Measurements from ENCODE around the gene EVI5. TPM values are rescaled to one million over a fixed set of nuclear protein-coding genes. Genes with fewer than 3 reads are reported as not detected.

Gene EVI5
- total RNA-seq, 1 experiment from 2014 or later = 11.4 TPM

DNA sequence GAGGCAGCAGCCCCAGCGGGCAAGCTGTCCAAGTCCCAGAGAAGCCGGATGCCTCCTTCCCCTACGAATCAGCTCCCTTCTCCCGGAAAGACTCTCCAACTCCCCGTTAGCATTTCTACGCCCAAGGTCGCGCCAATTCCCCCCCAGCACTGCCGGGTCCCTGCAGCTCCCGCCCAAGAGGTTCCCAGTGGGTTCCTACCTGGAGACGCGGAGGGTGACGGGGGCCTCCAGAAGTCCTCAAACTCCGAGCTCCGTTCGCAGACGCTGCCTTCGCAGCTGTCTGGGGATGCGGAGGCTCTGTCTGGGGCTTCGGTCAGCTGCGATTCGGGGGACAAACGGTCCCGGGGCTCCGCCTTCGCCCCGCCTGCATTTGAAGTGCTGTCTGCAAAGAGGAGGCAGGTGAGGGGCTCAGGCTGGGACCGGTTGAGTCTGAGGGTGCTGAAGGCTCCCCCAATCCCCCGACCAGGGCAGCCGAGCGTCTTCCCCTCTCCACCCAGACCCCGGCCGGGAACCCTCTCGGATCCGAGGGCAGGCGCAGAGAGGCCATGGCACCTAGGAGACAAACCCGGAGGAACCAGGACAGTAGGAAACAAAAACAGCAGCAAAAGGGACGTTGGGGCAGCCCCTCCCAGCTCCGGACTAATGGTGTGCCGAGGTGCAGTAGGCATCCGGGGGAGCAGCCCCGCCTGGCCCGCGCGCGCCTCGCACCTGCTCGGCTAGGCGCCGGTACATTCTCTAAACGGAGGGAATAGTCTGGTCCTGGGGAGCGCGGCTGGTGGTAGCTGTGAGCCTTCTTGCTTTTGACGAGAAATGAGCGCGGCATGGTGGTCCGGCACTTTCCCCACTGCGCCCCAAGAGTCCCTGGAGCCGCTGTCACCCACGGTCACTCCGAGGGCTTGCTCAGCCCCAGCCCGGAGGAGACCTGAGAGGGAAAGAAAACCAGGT, 302.0 kb downstream of the EVI5 start:
- peaks cover 14% of the 10 kb centered on the region for H3K36me3 Mint-ChIP-seq
- H3K4me3 Mint-ChIP-seq = peak overlapping the region; percentile 77
- ChIA-PET POLR2A (interaction anchor here (0.6 to 1.1 kb wide), 2 partner anchors 86 to 349 kb away, joined by 4 to 5 read pairs; partner anchors contain the start of gene RPL5), CTCF (interaction anchor here (0.6 to 1.3 kb wide), 2 partner anchors 41 to 336 kb away, joined by 4 read pairs; no protein-coding TSS in a partner anchor)
- peaks cover 43% of the 10 kb centered on the region for H3K4me1 Mint-ChIP-seq
- peaks cover 99% of the 10 kb centered on the region for H3K27me3 Mint-ChIP-seq (ENCODE audit: low read depth)
- peak; percentile 44 for DNase-seq (ENCODE audit: low spot score)
- ATAC-seq = peak; percentile 3
- H3K27ac Mint-ChIP-seq = no peak overlapping the region
- TF ChIP-seq, protein P1, sequence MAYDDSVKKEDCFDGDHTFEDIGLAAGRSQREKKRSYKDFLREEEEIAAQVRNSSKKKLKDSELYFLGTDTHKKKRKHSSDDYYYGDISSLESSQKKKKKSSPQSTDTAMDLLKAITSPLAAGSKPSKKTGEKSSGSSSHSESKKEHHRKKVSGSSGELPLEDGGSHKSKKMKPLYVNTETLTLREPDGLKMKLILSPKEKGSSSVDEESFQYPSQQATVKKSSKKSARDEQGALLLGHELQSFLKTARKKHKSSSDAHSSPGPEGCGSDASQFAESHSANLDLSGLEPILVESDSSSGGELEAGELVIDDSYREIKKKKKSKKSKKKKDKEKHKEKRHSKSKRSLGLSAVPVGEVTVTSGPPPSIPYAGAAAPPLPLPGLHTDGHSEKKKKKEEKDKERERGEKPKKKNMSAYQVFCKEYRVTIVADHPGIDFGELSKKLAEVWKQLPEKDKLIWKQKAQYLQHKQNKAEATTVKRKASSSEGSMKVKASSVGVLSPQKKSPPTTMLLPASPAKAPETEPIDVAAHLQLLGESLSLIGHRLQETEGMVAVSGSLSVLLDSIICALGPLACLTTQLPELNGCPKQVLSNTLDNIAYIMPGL (CRISPR knock-in tag; IDR thresholded peaks at IDR 0.05) = peak; percentile 25; the same call in 1 of the 2 replicates
- TF ChIP-seq TEAD1 (CRISPR knock-in tag; IDR thresholded peaks at IDR 0.05) = peak; percentile 39; the same call in 1 of the 2 replicates
- TF ChIP-seq ESRRA (CRISPR knock-in tag; IDR thresholded peaks at IDR 0.05; ENCODE audit: borderline replicate concordance) = peak; percentile 18; the same call in 1 of the 2 replicates
- no peak for TF ChIP-seq FOXP1 (CRISPR knock-in tag; IDR thresholded peaks at IDR 0.05; ENCODE audit: borderline replicate concordance)
- TF ChIP-seq, protein P2, sequence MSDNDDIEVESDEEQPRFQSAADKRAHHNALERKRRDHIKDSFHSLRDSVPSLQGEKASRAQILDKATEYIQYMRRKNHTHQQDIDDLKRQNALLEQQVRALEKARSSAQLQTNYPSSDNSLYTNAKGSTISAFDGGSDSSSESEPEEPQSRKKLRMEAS (CRISPR knock-in tag; IDR thresholded peaks at IDR 0.05) = peak; percentile 54; the same call in 1 of the 2 replicates
- TF ChIP-seq, protein P3, sequence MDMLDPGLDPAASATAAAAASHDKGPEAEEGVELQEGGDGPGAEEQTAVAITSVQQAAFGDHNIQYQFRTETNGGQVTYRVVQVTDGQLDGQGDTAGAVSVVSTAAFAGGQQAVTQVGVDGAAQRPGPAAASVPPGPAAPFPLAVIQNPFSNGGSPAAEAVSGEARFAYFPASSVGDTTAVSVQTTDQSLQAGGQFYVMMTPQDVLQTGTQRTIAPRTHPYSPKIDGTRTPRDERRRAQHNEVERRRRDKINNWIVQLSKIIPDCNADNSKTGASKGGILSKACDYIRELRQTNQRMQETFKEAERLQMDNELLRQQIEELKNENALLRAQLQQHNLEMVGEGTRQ (CRISPR knock-in tag; IDR thresholded peaks at IDR 0.05) = no peak
- no peaks in the 10 kb centered on the region for H3K9me3 Mint-ChIP-seq

DNA sequence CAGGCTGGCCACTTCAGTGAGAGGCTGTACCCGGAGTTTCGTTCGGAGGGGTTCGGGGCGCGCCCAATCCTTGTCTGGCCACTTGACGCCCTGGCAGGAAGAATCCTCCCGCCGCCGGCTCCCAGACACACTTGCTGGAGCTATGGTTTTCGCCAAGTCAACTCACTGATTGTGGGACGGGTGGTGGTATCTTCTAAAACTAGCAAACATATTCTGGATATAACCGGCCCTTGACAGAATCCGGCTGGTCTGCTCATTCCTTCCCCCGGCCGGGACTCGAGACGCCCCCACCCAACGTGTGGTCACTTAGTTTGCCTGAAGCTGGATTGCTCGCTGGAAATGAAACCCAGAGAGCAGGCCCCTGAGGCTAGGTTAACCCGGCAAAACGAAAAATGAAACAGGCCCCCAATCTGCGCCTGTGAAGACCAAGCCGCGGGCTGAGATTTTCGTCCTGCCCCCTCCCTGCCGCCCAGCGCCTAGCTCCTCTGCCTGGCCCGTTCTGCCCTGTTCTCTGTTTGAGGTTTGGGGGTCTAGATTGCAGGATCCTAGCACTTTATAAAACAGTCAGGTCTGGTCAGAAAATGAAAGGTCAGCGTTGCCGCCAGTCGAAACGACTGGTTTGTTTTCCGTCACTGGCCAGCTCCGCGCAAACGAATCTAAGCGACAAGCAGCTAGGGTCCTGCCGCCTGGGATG, 302.8 kb downstream of the EVI5 start:
- CTCF ChIA-PET = interaction anchor here (1.3 kb wide), 1 partner anchor 40 kb away, joined by 4 read pairs; no protein-coding TSS in a partner anchor
- Mint-ChIP-seq H3K36me3 (peaks cover 14% of the 10 kb centered on the region), H3K27me3 (ENCODE audit: low read depth) (peaks cover 99% of the 10 kb centered on the region), H3K4me3 (peak overlapping the region; percentile 77), H3K27ac (no peak overlapping the region), H3K9me3 (no peaks in the 10 kb centered on the region), H3K4me1 (peaks cover 43% of the 10 kb centered on the region)
- DNase-seq (ENCODE audit: low spot score) = peak; percentile 31
- POLR2A ChIA-PET = interaction anchor here (0.6 kb wide), 1 partner anchor 649 kb away, joined by 4 read pairs; no protein-coding TSS in a partner anchor
- ATAC-seq = no peak
- TF ChIP-seq SMAD4 (CRISPR knock-in tag; IDR thresholded peaks at IDR 0.05) (no peak), SP1 (CRISPR knock-in tag; conservative IDR thresholded peaks at IDR 0.05) (no peak), NR3C1 (CRISPR knock-in tag; conservative IDR thresholded peaks at IDR 0.05; ENCODE audit: low read depth) (no peak), ZNF138 (CRISPR knock-in tag; conservative IDR thresholded peaks at IDR 0.05) (no peak), NR2C2 (CRISPR knock-in tag; IDR thresholded peaks at IDR 0.05) (no peak), ZNF232 (CRISPR knock-in tag; IDR thresholded peaks at IDR 0.05) (no peak)
- TF ChIP-seq, protein P1 (CRISPR knock-in tag; IDR thresholded peaks at IDR 0.05) = no peak
- TF ChIP-seq, protein P4, sequence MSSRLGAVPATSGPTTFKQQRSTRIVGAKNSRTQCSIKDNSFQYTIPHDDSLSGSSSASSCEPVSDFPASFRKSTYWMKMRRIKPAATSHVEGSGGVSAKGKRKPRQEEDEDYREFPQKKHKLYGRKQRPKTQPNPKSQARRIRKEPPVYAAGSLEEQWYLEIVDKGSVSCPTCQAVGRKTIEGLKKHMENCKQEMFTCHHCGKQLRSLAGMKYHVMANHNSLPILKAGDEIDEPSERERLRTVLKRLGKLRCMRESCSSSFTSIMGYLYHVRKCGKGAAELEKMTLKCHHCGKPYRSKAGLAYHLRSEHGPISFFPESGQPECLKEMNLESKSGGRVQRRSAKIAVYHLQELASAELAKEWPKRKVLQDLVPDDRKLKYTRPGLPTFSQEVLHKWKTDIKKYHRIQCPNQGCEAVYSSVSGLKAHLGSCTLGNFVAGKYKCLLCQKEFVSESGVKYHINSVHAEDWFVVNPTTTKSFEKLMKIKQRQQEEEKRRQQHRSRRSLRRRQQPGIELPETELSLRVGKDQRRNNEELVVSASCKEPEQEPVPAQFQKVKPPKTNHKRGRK (CRISPR knock-in tag; IDR thresholded peaks at IDR 0.05; ENCODE audit: borderline replicate concordance) = no peak
- TF ChIP-seq, protein P5, sequence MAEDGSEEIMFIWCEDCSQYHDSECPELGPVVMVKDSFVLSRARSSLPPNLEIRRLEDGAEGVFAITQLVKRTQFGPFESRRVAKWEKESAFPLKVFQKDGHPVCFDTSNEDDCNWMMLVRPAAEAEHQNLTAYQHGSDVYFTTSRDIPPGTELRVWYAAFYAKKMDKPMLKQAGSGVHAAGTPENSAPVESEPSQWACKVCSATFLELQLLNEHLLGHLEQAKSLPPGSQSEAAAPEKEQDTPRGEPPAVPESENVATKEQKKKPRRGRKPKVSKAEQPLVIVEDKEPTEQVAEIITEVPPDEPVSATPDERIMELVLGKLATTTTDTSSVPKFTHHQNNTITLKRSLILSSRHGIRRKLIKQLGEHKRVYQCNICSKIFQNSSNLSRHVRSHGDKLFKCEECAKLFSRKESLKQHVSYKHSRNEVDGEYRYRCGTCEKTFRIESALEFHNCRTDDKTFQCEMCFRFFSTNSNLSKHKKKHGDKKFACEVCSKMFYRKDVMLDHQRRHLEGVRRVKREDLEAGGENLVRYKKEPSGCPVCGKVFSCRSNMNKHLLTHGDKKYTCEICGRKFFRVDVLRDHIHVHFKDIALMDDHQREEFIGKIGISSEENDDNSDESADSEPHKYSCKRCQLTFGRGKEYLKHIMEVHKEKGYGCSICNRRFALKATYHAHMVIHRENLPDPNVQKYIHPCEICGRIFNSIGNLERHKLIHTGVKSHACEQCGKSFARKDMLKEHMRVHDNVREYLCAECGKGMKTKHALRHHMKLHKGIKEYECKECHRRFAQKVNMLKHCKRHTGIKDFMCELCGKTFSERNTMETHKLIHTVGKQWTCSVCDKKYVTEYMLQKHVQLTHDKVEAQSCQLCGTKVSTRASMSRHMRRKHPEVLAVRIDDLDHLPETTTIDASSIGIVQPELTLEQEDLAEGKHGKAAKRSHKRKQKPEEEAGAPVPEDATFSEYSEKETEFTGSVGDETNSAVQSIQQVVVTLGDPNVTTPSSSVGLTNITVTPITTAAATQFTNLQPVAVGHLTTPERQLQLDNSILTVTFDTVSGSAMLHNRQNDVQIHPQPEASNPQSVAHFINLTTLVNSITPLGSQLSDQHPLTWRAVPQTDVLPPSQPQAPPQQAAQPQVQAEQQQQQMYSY (CRISPR knock-in tag; IDR thresholded peaks at IDR 0.05) = no peak
- TF ChIP-seq, protein P6, sequence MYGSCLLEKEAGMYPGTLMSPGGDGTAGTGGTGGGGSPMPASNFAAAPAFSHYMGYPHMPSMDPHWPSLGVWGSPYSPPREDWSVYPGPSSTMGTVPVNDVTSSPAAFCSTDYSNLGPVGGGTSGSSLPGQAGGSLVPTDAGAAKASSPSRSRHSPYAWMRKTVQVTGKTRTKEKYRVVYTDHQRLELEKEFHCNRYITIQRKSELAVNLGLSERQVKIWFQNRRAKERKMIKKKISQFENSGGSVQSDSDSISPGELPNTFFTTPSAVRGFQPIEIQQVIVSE (CRISPR knock-in tag; IDR thresholded peaks at IDR 0.05; ENCODE audit: borderline replicate concordance) = no peak
- TF ChIP-seq, protein P7, sequence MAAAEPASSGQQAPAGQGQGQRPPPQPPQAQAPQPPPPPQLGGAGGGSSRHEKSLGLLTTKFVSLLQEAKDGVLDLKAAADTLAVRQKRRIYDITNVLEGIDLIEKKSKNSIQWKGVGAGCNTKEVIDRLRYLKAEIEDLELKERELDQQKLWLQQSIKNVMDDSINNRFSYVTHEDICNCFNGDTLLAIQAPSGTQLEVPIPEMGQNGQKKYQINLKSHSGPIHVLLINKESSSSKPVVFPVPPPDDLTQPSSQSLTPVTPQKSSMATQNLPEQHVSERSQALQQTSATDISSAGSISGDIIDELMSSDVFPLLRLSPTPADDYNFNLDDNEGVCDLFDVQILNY (CRISPR knock-in tag; IDR thresholded peaks at IDR 0.05) = no peak
